ENCODE data around the gene ALPI.
A peak's percentile ranks its signal among the peaks of the same experiment; 100 is the strongest.
"Not testable (repeated sequence)": the region's sequence is repeated elsewhere in the genome, so short reads cannot be mapped to it uniquely, and the experiment has no call there.

The ALPI gene

DNA sequence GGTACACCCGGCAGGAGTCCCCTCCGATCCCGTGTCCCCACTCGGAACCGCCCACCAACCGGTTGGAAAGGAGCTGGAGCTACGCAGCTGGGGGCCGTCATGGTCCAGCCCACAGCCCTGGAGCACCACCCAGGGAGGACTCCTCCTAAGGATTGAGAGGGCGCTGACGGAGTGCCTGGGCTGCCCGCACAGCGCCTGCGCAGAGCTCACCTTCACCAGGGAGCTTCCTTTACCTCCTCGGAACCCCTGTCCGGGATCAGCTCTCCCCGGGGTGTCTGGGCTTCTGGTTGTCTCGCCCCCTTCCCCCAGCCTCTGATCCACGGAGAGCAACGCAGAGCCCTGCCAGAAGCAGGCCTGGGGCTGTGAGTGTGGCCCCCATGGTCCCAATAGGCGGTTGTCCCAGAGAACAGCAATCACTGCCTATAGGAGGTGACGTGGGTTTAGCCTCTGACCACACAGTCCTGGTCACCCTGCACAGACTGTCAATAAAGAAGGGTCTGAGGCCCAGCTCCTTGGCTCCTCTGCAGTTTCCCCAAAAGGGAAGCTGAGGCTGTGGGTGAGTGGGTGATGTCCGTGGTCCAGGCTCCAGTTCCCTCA is 34.7 kb upstream of the ALPI start:
- no peak for DNase-seq

DNA sequence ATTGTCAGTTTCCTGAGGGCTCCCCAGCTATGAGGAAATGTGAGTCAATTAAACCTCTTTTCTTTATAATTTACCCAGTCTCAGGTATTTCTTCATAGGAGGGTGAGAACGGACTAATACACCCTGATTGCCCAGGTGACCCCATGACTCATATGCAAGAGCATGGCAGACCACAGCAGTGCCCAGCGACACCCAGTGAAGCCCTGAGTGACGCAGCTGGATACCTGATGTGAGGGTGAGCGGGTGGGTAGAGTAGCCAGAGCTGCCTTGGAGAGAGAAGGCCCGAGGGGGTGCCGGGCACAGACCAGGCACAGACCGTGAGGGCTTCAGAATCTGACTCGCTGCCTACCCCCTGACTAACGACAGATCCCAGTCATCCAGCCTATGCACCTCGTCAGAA is 33.9 kb upstream of the ALPI start:
- no peak for DNase-seq

DNA sequence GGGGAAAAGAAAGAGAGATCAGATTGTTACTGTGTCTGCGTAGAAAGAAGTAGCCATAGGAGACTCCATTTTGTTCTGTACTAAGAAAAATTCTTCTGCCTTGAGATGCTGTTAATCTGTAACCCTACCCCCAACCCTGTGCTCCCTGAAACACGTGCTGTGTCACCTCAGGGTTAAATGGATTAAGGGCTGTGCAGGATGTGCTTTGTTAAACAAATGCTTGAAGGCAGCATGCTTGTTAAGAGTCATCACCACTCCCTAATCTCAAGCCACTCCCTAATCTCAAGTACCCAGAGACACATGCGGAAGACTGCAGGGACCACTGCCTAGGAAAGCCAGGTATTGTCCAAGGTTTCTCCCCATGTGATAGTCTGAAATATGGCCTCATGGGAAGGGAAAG is 33.0 kb upstream of the ALPI start:
- not testable (repeated sequence) for DNase-seq

DNA sequence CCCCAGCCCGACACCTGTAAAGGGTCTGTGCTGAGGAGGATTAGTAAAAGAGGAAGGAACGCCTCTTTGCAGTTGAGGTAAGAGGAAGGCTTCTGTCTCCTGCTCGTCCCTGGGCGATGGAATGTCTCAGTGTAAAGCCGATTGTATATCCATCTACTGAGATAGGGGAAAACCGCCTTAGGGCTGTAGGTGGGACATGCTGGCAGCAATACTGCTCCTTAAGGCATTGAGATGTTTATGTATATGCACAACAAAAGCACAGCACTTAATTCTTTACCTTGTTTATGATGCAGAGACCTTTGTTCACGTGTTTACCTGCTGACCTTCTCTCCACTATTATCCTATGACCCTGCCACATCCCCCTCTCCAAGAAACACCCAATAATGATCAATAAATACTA is 32.5 kb upstream of the ALPI start:
- DNase-seq: not testable (repeated sequence)

DNA sequence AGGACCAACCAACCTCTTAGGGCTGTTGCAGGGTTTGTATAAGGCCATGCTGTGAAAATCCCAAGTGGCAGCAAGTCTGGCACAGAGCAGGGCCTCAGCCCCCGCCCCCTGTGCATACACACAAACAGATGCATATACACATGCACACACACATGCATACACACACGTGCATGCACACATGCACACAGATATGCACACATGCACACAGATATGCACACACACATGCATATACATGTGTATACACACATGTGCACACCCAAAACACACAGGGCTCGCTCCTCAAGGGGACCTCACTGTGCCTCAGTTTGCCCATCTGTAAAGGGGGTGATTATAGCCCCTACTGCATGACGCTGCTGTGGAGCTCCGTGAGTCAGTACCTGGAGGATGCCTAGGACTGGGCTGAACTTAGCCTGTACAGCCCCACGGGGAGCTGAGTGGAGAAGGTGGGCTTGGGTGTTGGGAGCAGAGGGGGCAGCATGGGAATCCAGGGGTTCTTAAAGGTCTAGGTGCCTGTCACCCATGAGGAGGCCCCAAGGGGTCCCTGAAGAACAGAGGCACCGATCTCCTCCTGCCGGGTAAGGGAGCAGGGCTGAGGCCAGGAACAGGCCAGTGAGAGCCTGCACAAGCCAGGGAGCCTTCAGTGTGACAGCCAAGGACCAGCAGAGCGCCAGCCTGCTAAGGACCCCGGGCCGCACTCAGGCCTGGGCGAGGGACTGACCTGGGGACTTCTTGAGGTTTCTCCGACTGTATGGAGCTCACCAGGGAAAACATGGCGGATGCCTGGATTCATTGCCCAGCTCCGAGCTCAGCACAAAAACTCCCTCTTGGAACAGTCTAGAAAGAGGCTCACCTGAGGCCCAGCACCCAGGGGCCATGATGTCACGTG is 24.0 kb upstream of the ALPI start:
- no peak for DNase-seq

DNA sequence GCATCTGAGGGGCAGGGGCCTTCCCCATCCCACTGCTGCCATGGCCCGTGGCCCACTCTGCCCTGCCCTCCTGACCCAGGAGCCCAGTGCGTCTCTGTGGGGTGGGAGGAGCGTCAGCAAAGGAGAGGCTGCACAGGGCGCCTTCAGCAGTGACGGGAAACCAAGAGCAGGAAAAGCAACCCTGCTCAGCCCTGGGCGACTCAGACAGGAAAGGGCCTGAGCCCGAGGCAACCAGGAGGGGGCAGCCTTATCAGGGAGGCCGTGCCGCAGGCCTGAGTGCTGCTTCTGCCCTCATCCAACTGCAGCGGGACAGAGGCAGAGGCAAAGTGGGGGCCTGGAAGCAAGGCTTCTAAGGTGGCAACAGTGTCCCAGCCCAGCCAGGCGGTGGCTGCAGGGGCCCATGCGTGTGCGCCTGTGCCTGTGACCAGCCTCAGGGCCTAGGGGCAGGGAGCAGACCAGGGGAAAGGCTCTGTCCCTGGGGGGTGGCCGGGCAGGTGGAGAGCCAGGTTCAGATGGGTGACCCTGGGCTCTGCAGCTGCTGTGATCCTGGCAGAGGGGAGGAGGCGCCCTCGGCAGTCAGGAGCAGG is 23.3 kb upstream of the ALPI start:
- no peak for DNase-seq

DNA sequence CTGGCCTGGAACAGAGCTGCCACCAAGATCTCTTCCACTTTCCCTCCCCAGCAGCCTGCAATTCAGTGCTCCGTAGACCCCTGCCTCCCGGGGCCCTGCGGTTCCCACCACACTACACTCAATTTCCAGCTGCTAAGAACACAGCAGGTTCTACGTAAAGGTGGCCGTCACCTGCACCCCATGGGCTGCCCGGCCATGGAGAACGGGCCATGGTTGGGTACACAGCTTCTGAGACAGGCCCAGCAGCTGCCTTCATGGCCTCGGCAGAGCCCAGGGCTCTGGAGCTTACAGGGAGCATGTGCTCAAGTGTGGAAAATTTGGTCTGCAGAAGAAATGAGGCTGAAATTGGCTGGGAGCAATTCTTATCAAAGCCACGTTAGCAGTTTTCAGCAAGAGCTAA is 22.3 kb upstream of the ALPI start:
- DNase-seq: not testable (repeated sequence)

DNA sequence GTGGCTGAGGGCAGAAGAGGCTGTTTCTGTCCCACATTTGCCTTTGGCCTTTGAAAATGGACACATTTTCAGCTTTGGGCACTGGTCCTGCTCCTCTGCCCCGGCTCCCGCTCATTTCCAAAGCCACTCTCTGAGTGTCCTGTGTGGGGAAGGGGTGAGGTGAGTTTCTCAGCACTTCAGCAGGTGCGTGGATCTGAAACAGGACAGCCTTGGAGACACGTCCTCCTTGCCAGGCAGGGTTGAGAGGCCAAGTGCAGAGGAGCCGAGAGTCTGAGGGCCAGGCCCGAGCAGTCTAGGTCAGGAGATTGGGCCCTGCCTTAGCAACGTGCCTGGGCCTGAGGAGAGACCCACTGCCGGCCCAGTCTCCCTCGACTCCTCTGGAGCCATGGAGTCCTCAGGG is 21.9 kb upstream of the ALPI start:
- DNase-seq: no peak

DNA sequence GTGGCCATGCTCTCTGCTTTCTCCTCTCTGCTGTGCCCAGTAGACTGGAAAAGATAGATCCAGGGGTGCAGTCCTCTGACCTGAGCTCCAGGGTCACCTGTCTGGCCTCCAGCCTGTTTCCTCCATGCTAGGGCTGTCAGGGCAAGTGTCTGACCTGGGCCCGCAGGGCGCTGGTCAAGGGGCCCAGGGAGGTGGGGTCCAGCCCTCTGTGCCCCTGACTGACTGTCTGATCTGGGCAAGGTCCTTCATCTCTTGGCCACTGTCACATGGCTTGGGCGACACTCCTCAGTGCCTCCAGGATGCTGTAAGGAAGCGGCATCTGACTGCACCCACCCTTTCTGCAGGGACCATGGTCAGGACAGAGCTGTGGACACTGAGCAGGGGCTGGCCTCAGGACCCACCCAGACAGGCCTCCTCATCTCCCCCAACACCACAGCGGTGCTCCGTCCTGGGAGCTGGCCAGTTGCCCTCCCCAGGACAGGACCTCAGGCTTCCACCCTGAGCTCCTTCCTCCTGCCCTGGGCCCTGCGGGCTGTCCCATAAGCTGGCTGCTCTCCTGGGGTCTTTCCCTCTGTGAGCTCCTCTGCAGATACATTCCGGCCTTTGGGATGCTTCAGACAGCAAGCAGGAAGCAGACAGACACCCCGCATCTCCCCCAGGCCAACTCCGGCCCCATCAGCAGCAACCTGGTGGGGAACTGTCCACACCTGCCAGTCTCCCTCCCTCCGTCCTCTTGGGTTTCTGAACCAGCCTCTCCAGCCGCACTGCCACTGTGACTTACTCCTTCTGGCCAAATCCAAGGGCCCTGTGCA is 21.2 kb upstream of the ALPI start:
- DNase-seq: no peak

DNA sequence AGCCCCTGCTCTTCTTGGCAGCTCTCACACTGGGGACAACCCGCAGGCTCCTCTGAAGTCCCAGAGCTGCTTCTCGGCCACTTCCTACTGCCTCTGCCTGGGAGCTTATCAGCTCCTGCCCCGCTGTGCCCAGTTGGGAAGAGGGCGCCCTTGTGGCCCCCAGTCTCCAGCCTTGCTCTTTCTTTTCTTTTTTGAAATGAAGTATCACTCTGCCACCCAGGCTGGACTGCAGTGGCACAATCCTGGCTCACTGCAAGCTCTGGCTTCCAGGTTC is 20.6 kb upstream of the ALPI start:
- no peak for DNase-seq

DNA sequence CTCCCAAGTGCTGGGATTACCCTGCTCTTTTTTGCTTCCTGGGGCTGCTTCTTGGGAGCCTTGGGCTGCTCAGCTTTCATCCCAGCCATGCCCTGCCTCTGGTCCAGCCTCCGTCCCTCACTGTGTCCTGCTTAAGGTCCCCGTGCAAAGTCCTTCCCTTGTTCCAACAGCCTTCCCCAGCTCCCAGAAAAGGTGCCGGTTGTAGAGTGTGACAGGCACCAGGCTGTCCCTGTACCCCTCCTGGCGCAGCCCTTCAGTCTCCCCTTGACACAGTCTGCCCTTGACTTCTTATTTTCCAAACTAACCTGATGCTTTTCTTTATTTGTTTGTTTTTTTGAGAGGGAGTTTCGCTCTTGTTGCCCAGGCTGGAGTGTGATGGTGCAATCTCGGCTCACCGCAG is 20.1 kb upstream of the ALPI start:
- DNase-seq: no peak

DNA sequence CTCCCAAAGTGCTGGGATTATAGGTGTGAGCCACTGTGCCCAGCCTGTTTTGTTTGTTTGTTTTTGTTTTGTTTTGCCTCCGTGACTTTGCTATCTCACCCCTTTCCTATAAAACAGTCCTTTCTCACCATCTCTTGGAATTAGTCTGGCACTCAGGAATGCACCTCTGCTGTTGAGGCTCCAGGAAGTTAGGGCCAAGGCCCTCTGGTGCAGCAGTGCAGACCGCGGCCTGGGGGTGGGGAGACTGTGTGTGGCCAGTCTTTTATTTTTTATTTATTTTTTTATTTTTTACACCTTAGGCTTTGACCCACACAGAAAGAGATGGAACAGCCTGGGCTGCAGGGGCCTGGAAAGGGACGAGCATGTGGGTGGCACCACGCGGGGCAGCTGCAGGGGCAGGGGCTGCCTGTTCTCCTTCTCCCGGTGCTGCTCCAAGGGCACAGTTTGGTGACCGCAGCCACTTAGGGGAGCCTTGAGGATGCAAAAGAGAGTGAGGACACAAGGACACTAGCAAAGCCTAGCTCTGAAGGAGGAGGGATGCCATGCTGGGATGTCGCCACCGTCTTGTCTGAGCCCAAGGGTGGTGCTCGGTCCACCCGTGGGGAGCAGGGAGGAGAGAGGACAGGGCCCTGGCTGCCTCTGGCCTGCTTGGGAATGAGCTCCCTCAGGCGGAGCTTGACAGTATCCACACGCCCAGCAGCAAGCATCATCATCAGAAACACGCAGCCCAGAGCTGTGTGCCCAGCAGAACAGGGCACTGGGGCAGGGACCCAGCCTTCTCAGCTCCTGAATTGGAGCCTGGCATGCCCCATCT is 19.4 kb upstream of the ALPI start:
- no peak for DNase-seq

DNA sequence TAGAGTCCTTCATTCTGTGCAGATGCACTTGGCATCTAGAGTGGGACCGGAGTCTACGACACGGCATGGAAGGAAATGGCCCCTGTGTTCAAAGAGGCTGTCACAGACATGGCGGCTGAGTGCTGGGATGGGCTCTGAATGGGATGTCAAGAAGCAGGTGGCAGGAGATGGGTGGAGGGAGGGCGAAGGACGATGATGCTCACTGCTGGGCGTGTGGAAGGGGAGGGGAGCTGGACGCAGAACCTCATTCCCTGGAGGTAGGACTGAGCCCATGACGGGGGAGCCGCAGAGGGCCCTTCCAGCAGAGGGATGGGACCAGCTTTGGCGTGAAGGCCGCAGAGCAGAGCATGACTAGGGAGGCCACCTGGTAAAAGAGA is 18.8 kb upstream of the ALPI start:
- no peak for DNase-seq

DNA sequence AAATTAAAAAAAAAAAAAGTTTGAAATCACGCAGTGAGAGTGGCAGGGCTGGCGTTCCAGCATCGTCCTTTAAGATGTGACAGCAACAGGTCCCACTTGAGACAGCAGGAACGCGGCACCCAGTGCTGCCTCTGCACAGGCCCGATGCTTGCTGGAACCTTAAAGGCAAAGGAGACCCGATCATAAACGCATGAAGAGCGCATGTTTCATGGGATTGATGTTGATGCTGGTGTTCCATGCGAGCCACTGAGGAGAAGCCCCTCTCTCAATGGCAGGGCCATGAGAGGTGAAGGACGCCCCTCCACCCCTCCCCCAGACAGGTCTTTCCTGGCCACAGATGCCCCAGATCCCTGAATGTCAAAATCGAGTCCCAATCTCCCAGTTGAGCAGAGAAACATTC is 17.9 kb upstream of the ALPI start:
- no peak for DNase-seq

DNA sequence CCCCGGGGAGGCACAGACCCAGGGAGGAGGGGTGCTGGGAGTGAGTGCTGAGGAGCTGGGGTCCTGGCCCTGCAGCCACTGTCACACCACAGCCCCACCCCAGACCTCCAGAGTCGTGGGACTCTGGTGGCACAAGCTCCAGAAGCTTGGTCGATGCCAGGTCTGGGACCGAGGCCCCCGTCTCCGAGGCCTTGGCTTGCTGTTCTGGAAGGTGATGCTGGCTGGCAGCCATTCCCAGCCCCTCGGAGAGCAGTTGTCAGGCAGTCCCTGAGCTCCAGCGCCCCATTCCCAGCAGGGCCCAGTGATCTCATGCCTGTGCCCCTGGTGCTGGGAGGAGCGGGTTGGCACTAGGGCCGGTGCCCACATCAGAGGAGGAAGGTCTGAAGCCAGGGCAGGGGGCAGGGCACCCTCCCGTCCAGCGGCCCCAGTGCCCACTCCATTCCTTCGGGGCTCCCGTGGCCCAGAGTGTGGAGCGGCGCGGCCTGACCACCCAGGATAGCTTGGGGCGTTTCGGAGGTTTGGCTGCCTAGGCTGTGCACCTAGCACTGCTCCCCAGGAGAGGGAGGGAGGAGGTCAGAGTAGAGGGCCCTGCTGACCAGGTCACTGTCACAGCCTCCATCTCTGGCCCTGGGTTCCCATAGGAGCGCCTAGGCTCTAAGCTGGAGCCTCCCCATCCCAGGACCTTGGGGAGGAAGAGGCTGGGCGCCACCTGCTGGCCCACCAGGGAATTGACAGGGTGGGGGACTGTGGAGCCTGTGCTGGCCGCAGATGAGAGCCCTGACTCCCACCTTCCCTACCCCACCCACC is 16.8 kb upstream of the ALPI start:
- peak; percentile 44 for DNase-seq

DNA sequence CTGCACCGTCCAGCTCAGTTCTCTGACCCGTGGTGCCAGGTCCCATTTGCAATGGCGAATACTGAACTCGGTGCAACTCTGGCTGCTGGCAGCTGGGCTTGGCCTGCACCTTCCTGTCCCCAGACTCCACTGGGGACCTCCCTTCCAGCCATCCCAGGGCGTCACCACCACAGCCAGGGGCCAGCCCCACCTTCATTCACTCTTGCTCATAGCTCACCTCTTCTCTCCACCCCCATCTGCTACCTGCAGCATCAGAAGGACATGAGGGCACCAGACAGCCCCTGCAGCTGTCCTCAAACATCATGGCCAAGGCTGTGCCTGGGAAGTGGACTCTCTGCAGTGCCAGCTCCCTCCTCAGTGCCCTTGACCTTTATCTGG is 16.2 kb upstream of the ALPI start:
- no peak for DNase-seq

DNA sequence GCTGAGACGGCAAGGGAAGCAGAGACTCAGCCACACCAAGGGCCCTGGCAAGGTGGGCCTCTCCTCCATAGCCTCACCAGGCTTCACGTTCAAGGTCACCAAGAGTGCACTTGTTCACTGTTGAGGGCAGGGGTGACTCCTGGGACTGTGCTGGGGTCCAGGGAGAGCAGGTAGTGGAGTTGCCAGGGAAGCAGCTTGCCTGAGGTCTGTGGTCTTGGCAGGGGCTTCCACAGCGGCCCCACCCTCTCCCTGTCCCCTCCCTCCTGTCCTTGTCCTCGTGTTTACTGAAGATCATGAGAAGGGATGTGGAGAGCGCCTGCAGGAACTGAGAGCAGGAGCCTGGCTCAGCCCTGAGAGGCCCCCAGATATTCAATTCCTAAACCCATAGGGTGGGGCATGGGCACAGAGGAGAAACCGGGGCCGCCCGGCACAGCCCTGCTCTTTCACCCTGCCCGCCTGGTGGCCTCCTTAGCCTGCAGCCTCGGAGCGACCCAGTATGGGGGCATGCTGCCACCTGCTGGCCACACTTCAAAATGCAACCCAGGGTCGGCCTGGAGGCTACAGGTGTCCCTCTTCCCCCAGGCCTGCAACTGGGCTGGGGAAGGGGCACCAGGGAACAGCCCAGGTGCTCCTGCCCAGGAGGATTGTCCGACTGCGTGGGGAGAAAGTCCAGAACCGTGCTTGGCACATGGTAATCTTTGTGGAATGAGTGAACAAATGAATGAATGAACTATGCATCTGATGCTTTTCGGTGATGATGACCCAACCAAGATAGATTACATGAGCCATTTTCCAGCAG is 15.5 kb upstream of the ALPI start:
- peak; percentile 88 for DNase-seq

DNA sequence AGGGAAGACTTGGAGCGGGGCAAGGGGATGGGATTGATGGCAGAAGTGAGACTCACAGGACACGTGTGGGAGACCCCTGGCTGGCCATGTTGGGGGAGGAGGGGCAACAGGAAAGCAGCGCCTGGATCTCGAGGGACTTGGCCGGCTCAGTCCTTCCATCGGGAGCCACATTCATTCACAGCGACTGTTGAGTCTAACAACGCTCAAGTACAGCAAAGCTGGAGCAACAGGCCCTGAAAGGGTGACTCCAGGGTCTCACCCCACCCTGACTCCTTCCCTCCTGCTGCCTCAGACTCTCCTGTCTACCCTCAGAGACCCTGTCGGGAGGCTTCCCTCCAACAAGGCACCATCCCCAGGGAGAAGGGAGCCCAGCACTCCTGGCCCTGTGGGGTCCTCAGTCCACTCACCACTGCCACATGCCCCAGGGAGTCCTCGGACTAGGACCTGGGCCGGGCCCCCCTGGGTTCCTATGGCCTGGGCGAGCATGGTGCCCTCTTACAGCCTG is 14.8 kb upstream of the ALPI start:
- DNase-seq: no peak

DNA sequence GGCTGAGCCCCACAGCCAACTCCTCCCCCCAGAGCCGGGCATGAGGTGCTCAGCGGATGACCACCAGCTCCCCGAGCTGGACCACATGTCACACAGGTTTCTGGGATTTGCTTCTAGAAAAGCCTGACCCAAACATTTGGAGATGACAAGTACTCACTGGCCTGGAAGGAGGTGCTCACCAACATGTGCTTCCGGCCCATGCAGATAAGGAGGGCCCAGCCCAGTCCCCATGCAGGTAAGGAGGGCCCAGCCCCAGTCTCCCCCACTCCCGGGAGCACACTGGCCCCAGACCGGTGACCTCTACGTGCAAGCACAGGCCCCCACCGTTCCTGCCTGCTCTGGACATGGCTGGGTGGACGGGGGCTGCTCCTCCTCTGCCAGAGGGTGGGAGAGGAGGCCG is 14.0 kb upstream of the ALPI start:
- not testable (repeated sequence) for DNase-seq

DNA sequence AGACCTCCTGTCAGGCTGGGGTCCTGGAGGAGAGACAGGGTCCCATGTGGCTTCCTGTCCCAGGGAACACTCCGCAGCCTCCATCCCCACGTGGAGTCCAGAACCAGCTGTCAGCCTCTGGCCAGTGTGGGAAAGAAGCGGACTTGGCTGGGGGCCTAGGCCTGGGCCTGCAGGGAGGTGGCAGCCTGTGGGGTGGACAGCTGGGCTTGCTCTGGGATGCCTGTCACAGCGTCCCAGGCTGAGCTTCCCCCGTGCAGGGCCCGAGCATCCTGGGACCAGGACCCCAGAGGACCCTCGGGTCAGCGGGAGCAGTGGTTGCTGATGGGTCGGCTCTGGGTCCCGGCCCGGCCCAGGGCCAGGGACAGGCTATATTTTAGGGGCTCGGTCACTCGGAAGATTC is 13.5 kb upstream of the ALPI start:
- not testable (repeated sequence) for DNase-seq

DNA sequence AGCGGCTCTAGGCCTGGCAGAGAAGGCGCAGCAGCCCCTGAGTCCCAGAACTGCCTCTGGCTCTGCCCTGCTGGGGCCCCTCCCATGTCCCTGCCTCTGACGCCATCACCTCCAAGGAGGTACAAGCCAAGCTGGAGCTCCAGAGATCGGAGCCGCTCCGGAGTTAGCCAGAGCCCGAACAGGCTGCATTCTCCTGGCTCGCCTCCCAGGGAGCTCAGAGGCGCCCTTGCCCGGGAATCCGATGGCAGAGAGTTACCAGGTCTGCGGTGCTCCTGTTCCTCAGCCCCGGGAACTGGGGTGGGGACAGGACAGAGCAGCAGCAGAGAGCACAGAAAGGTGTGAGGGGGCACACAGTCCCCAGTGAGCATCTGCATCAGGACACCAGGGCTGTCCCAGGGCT is 12.9 kb upstream of the ALPI start:
- not testable (repeated sequence) for DNase-seq

Data from stimulated activated CD4-positive, alpha-beta T cell treated with anti-CD3 and anti-CD28 coated beads, Interleukin-12 subunit alpha, Interleukin-12 subunit beta, amount 100 ng/mL, for 4 hours (primary cell).